Peyer's patch (tissue), 4 donors: ENCODE data around the gene KCNC4. TPM values are rescaled to one million over a fixed set of nuclear protein-coding genes. Genes with fewer than 3 reads are reported as not detected.

ENCODE experiments used
- DNase-seq, 3 donors: peaks; one replicate each; pipeline ENCODE4 v3.0.0-alpha.2; 2017 to 2019
- H3K27ac ChIP-seq, 4 donors: fragments of 200-600 bp; sonication (generic); one replicate each; pipeline ENCODE4 v1.5.1; 2016 to 2019
- H3K27me3 ChIP-seq, 2 donors: fragments of 200-600 bp; sonication (generic); one replicate each; pipeline ENCODE4 v1.5.1; 2019
- H3K36me3 ChIP-seq, 3 donors: fragments of 200-600 bp; sonication (generic); one replicate each; pipeline ENCODE4 v1.5.1; 2016 to 2019
- H3K4me1 ChIP-seq, 4 donors: fragments of 200-600 bp; sonication (generic); one replicate each; pipeline ENCODE4 v1.5.1; 2016 to 2019
- H3K4me3 ChIP-seq, 4 donors: fragments of 200-600 bp; sonication (generic); 1 replicate in 3 of 4; 2 replicates in 1 of 4; pipeline ENCODE4 v1.5.1; 2016 to 2019; ENCODE audit warnings: mild to moderate bottlenecking in 1 of 4
- H3K9me3 ChIP-seq, 4 donors: fragments of 200-600 bp; sonication (generic); one replicate each; pipeline ENCODE4 v1.5.1; 2016 to 2019; ENCODE audit warnings: mild to moderate bottlenecking in 1 of 4
- POLR2A ChIP-seq, 2 donors: fragments of 450-650 bp; IDR thresholded peaks; one replicate each; pipeline ENCODE4 v1.5.1; 2017; ENCODE audit warnings: antibody characterized with exemption in 2 of 2, mild to moderate bottlenecking in 2 of 2, moderate library complexity in 2 of 2
- total RNA-seq, 4 donors: library from RNA; depleted of rRNA; stranded (reverse); fragments of >200 nt; gene quantifications; one replicate each; pipeline ENCODE4 v1.1.0, GENCODE V29; 2016
- TF ChIP-seq, protein P1 (sequence below), 6 experiments: fragments of 450-650 bp in 4 of 6; fragments of 200-600 bp in 2 of 6; sonication (generic) in 1 of 6; IDR thresholded peaks; one replicate each; pipeline ENCODE4 v1.5.1; 2017 to 2019; ENCODE audit warnings: antibody characterized with exemption in 6 of 6, mild to moderate bottlenecking in 3 of 6, moderate library complexity in 1 of 6

Gene KCNC4
- total RNA-seq, 4 donors from 2014 or later, result 6.1 to 18.0 (median 10.4) TPM

DNA sequence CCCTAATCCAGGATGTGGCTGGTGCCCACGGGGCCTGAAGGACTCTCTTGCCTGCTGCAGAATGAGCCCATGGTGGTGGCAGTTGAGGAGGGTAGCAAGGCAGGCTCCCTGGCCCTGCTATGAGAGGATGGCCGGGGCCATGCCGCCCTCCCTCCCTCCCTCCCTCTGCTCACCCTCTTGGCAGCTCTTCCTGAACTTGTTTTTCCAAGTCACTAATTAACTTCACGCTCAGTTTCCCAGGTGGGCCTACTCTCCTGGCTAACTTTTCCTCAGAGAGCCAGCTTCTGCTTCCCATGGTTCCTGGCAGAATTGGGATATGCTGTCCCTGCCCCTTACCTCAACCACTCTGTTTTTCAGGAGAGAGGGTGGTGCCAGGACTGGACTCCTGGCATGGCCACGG is 10.2 kb downstream of the KCNC4 start:
- no peak for DNase-seq

DNA sequence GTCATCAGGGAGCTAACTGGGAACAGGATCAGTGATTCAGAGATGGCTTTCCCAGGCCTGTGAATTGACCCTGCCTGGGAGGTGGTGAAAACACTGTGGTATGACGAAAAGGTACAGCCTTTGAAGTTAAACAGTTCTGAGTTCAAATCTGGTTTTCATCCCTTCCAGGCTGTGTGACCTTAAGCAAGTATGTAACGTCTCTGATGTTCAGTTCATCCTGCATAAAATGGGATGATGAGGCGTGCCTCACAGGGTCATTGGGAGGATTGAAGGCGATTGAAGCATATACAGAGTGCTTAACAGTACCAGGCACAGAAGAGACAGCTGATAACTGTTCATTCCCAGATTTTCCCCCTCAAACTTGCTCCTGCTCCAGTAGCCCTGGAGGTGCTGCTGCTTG is 11.0 kb downstream of the KCNC4 start:
- no peak for DNase-seq
- no peak overlapping the region for H3K27ac ChIP-seq
- TF ChIP-seq POLR2A (IDR thresholded peaks at IDR 0.05), result no peak
- H3K4me1 ChIP-seq, result peaks cover 0 to 5% (median 0%) of the 10 kb centered on the region in 4 donors
- H3K36me3 ChIP-seq, result no peaks in the 10 kb centered on the region
- H3K9me3 ChIP-seq, result no peaks in the 10 kb centered on the region
- no peak overlapping the region for H3K4me3 ChIP-seq
- H3K27me3 ChIP-seq, result no peaks in the 10 kb centered on the region

More for the DNA sequence above, 10.2 kb downstream of the KCNC4 start:
- H3K27me3 ChIP-seq, result no peaks in the 10 kb centered on the region
- H3K36me3 ChIP-seq, result no peaks in the 10 kb centered on the region
- H3K4me3 ChIP-seq, result no peak overlapping the region
- TF ChIP-seq, protein P1, sequence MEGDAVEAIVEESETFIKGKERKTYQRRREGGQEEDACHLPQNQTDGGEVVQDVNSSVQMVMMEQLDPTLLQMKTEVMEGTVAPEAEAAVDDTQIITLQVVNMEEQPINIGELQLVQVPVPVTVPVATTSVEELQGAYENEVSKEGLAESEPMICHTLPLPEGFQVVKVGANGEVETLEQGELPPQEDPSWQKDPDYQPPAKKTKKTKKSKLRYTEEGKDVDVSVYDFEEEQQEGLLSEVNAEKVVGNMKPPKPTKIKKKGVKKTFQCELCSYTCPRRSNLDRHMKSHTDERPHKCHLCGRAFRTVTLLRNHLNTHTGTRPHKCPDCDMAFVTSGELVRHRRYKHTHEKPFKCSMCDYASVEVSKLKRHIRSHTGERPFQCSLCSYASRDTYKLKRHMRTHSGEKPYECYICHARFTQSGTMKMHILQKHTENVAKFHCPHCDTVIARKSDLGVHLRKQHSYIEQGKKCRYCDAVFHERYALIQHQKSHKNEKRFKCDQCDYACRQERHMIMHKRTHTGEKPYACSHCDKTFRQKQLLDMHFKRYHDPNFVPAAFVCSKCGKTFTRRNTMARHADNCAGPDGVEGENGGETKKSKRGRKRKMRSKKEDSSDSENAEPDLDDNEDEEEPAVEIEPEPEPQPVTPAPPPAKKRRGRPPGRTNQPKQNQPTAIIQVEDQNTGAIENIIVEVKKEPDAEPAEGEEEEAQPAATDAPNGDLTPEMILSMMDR (IDR thresholded peaks at IDR 0.05), result no peak
- TF ChIP-seq POLR2A (IDR thresholded peaks at IDR 0.05), result no peak
- no peak overlapping the region for H3K27ac ChIP-seq
- no peaks in the 10 kb centered on the region for H3K9me3 ChIP-seq
- H3K4me1 ChIP-seq, result peaks cover 0 to 5% (median 0%) of the 10 kb centered on the region in 4 donors

DNA sequence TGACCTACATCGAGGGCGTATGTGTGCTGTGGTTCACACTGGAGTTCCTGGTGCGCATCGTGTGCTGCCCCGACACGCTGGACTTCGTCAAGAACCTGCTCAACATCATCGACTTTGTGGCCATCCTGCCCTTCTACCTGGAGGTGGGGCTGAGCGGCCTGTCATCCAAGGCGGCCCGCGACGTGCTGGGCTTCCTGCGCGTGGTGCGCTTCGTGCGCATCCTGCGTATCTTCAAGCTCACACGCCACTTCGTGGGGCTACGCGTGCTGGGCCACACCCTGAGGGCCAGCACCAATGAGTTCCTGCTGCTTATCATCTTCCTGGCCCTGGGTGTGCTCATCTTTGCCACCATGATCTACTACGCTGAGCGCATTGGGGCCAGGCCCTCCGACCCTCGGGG is 13.0 kb downstream of the KCNC4 start:
- no peak overlapping the region for H3K4me3 ChIP-seq
- no peaks in the 10 kb centered on the region for H3K36me3 ChIP-seq
- H3K4me1 ChIP-seq, result peaks cover 0 to 5% (median 0%) of the 10 kb centered on the region in 4 donors
- no peak for DNase-seq
- TF ChIP-seq POLR2A (IDR thresholded peaks at IDR 0.05), result no peak
- TF ChIP-seq, protein P1 (IDR thresholded peaks at IDR 0.05), result no peak
- no peaks in the 10 kb centered on the region for H3K9me3 ChIP-seq
- no peak overlapping the region for H3K27ac ChIP-seq
- no peaks in the 10 kb centered on the region for H3K27me3 ChIP-seq

- Histone ChIP-seq H3K9me3 (no peaks in the 10 kb centered on the region), H3K4me3 (no peak overlapping the region), H3K27ac (no peak overlapping the region), H3K27me3 (no peaks in the 10 kb centered on the region), H3K36me3 (no peaks in the 10 kb centered on the region), H3K4me1 (peaks cover 0 to 5% (median 0%) of the 10 kb centered on the region in 4 donors)
- no peak for TF ChIP-seq POLR2A (IDR thresholded peaks at IDR 0.05)
- TF ChIP-seq, protein P1 (IDR thresholded peaks at IDR 0.05), result no peak
- DNase-seq, result no peak
Observed at GRCh38 chr1:110223581-110223980, 13.5 kb downstream of the KCNC4 start.

DNA sequence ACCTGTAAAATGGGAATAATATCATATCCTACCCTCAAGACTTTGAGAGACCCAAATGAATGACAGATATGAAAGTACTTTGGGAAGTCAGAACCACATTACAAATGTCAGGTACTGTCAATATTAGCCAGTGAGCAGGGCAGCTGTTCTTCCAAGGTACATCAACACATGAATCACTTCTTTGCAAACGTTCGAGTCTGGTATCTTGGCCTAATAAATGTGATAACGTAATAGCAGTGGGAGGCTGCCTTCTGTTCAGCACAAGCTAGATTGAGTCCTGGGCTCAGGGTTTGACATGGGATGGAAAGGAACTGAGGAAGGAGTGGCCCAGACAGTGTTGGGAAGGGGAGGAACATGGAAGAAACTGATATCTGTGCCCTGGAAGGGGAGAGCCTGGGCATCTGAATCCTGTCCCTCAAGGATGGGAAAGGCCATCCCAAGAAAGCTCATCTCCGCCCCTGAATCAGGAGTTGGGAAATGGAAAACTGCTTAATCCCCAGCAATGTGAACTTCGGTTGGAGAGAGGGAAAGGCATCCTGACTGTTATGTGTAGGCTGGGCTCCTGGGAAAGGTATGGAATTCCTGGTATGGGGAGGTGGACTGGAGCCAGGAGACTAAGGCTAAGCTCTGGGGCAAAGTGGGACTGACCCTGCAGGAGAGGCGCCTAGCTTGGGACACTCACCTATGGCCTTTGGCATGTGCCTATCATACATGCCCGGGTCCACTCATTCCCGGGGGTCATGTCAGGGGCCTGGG is 14.3 kb downstream of the KCNC4 start:
- Histone ChIP-seq H3K9me3 (no peaks in the 10 kb centered on the region), H3K4me1 (peaks cover 0 to 5% (median 0%) of the 10 kb centered on the region in 4 donors), H3K27me3 (no peaks in the 10 kb centered on the region), H3K27ac (no peak overlapping the region), H3K36me3 (no peaks in the 10 kb centered on the region), H3K4me3 (no peak overlapping the region)
- no peak for DNase-seq
- TF ChIP-seq, protein P1 (IDR thresholded peaks at IDR 0.05), result no peak
- no peak for TF ChIP-seq POLR2A (IDR thresholded peaks at IDR 0.05)

GRCh38 chr1:110225212-110225611 is 15.1 kb downstream of the KCNC4 start:
- Histone ChIP-seq H3K4me3 (no peak overlapping the region), H3K27me3 (no peaks in the 10 kb centered on the region), H3K27ac (no peak overlapping the region), H3K36me3 (no peaks in the 10 kb centered on the region), H3K9me3 (no peaks in the 10 kb centered on the region), H3K4me1 (peaks cover 0 to 5% (median 0%) of the 10 kb centered on the region in 4 donors)
- TF ChIP-seq, protein P1 (IDR thresholded peaks at IDR 0.05), result no peak
- no peak for TF ChIP-seq POLR2A (IDR thresholded peaks at IDR 0.05)
- DNase-seq, result no peak
